PC-9 (cell line): ENCODE measurements around the gene SLC25A4.

Experiments
- EZH2 ChIP-seq: fragments of 200-600 bp; sonication (generic); IDR thresholded peaks from 2 replicates; pipeline ENCODE4 v1.8.0; 2017; ENCODE audit warnings: antibody characterized with exemption, low read depth
- TF ChIP-seq, protein P1 (sequence below): fragments of 200-600 bp; sonication (generic); conservative IDR thresholded peaks from 2 replicates; pipeline ENCODE4 v1.6.1; 2017; ENCODE audit warnings: mixed run types, antibody characterized with exemption, mild to moderate bottlenecking, moderate library complexity

DNA sequence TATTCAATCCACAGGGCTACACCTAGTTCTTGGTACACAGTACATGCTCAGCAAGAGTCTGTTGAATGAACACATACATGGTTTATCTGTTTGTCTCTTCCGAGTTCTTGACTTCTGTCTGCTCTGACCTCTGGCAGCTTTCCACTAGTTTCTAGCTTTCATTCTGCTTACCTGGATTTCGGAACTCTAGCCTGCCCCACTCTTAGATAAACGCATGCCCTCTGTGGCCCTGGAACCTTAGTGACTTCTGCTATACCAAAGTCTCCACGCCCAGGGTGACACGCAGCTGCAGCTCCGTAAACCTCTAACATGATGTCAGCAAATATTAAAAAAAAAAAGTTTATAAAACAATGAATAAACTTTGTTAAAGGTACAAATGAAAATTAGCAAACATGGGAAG lies 1.3 kb upstream of the SLC25A4 start:
- TF ChIP-seq, protein P1, sequence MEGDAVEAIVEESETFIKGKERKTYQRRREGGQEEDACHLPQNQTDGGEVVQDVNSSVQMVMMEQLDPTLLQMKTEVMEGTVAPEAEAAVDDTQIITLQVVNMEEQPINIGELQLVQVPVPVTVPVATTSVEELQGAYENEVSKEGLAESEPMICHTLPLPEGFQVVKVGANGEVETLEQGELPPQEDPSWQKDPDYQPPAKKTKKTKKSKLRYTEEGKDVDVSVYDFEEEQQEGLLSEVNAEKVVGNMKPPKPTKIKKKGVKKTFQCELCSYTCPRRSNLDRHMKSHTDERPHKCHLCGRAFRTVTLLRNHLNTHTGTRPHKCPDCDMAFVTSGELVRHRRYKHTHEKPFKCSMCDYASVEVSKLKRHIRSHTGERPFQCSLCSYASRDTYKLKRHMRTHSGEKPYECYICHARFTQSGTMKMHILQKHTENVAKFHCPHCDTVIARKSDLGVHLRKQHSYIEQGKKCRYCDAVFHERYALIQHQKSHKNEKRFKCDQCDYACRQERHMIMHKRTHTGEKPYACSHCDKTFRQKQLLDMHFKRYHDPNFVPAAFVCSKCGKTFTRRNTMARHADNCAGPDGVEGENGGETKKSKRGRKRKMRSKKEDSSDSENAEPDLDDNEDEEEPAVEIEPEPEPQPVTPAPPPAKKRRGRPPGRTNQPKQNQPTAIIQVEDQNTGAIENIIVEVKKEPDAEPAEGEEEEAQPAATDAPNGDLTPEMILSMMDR: no peak
- no peak for TF ChIP-seq EZH2
